NCI-H345 treated with DMSO at 0.1 percent for 48 hours (cell line): ENCODE data around the gene CDK9.
"Not testable (repeated sequence)": the region's sequence is repeated elsewhere in the genome, so short reads cannot be mapped to it uniquely, and the experiment has no call there.

Source experiments
- DNase-seq: peaks from one replicate; lab custom pipeline; 2025; ENCODE audit not compliant: unreplicated experiment; lab: John Stamatoyannopoulos, UW

Gene CDK9

GRCh38 chr9:127817881-127818434 lies 32.1 kb downstream of the CDK9 start:
- DNase-seq = no peak

- DNase-seq = no peak
Observed at GRCh38 chr9:127818574-127818973, 32.7 kb downstream of the CDK9 start.

GRCh38 chr9:127822108-127822507 lies 36.3 kb downstream of the CDK9 start:
- no peak for DNase-seq

- DNase-seq = no peak
Observed at GRCh38 chr9:127825319-127826051, 39.7 kb downstream of the CDK9 start.

GRCh38 chr9:127826253-127826913 lies 40.5 kb downstream of the CDK9 start:
- no peak for DNase-seq

GRCh38 chr9:127828262-127829031 lies 42.6 kb downstream of the CDK9 start:
- DNase-seq = no peak

GRCh38 chr9:127829205-127829906 lies 43.5 kb downstream of the CDK9 start:
- DNase-seq = no peak

GRCh38 chr9:127832248-127832647 lies 46.4 kb downstream of the CDK9 start:
- no peak for DNase-seq

- DNase-seq = no peak
Observed at GRCh38 chr9:127833555-127833954, 47.7 kb downstream of the CDK9 start.

- no peak for DNase-seq
Observed at GRCh38 chr9:127835991-127836516, 50.2 kb downstream of the CDK9 start.

- DNase-seq = not testable (repeated sequence)
Observed at GRCh38 chr9:127836561-127836960, 50.7 kb downstream of the CDK9 start.

GRCh38 chr9:127837346-127837745 lies 51.5 kb downstream of the CDK9 start:
- no peak for DNase-seq

GRCh38 chr9:127838375-127839078 lies 52.7 kb downstream of the CDK9 start:
- no peak for DNase-seq
